B cell (primary cell): ENCODE data around the gene EPB41L4B.

ENCODE experiments used
- EZH2 ChIP-seq: IDR thresholded peaks from 2 replicates; pipeline ENCODE4 v1.6.1; 2012; ENCODE audit warnings: borderline replicate concordance, low read depth, mild to moderate bottlenecking, moderate library complexity, low read length; ENCODE audit not compliant: insufficient read depth, poor library complexity, severe bottlenecking
- TF ChIP-seq, protein P1 (sequence below): fragments of 200-600 bp; IDR thresholded peaks from one replicate; pipeline ENCODE4 v1.8.0; 2022; ENCODE audit warnings: antibody characterized with exemption, mild to moderate bottlenecking

DNA sequence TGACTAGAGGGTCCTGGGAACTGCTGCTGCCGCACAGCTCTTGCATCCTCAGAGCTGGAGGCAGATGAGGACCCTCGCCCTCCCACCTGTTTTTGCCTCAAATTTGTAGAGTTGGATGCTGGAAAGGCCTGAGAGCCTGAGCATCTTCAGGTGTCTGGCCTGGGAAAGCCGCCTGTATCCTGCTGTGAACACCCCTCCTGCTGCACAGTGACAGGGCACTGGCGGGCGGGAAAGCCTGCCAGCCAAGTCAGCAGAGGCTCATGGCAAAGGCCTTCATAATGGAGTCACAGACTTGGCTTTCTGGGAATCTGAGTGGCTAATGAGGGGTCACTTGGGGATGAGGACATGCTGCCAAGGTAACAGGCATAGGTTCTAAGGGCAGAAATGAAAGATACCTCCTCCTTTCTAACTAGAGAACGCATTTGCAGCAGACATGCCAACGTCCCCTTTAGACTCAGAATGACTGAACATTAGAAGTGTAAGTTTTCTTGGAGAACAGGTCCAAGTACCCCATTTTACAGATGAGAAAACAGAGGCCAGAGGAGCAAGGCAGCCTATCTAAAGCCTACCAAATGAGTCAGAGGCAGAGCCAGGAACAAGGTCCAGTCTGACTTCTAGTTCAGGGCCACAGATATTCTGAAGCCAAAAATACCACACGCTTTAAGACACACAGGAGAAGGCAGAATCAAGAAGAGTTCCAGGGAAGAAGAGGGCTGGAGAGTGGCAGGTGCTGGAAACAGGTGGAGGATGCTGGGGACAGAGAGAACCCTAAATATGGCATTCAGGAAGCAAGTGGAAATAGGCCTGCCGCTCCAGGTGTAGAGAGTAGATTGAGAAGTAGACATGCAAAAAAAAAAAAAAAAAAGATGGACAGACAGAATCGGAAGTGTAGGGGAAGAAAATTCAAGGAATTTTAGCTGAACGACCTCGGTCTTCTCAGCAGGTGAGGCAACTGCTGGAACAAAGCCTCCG lies 44.1 kb downstream of the EPB41L4B start:
- TF ChIP-seq, protein P1, sequence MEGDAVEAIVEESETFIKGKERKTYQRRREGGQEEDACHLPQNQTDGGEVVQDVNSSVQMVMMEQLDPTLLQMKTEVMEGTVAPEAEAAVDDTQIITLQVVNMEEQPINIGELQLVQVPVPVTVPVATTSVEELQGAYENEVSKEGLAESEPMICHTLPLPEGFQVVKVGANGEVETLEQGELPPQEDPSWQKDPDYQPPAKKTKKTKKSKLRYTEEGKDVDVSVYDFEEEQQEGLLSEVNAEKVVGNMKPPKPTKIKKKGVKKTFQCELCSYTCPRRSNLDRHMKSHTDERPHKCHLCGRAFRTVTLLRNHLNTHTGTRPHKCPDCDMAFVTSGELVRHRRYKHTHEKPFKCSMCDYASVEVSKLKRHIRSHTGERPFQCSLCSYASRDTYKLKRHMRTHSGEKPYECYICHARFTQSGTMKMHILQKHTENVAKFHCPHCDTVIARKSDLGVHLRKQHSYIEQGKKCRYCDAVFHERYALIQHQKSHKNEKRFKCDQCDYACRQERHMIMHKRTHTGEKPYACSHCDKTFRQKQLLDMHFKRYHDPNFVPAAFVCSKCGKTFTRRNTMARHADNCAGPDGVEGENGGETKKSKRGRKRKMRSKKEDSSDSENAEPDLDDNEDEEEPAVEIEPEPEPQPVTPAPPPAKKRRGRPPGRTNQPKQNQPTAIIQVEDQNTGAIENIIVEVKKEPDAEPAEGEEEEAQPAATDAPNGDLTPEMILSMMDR = no peak
- TF ChIP-seq EZH2 = no peak
